GM12872 (cell line): ENCODE measurements around the gene TCF23.

ENCODE experiments used
- TF ChIP-seq, protein P1 (sequence below): IDR thresholded peaks from 3 replicates; pipeline ENCODE4 v1.5.1; 2011; ENCODE audit warnings: low read depth, mild to moderate bottlenecking, low read length, moderate library complexity; ENCODE audit not compliant: insufficient read depth

Gene TCF23

DNA sequence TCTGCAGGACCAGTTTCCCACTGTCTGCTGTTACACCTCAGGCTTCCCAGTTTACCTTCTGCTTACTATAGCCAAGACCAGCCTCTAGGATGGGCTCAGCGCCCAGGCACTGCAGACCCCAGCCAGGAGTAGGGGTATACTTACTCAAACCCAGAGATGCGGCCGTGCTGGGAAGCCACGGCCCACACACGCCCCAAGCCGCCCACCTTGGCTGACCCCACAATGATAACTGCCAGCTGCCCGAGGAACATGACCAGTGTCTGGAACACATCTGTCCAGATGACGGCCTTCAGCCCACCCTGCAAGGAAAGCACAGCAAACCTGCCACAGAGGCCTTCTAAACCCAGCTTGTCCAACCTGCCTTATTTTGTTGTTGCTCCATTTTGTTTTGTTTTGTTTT lies 56.4 kb downstream of the TCF23 start:
- TF ChIP-seq, protein P1, sequence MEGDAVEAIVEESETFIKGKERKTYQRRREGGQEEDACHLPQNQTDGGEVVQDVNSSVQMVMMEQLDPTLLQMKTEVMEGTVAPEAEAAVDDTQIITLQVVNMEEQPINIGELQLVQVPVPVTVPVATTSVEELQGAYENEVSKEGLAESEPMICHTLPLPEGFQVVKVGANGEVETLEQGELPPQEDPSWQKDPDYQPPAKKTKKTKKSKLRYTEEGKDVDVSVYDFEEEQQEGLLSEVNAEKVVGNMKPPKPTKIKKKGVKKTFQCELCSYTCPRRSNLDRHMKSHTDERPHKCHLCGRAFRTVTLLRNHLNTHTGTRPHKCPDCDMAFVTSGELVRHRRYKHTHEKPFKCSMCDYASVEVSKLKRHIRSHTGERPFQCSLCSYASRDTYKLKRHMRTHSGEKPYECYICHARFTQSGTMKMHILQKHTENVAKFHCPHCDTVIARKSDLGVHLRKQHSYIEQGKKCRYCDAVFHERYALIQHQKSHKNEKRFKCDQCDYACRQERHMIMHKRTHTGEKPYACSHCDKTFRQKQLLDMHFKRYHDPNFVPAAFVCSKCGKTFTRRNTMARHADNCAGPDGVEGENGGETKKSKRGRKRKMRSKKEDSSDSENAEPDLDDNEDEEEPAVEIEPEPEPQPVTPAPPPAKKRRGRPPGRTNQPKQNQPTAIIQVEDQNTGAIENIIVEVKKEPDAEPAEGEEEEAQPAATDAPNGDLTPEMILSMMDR: no peak

DNA sequence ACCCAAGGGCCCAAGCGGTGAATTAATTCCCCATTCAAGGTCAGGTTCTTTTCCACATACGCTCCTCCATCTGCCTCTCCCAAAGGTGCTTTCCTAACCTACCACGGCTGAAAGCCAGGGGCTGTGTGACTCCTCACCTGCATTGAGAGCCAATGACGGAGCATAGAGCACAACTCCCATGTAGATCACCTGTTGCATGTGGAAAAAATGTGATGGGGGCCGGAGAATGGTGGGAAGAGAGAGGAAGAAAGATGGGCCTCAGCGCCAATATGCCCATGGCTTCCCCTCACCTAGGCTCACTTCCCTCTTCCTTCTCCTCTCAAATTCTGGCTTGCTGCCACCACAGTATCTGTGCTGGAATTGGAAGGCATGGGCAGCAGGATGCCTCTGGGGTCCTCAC lies 57.5 kb downstream of the TCF23 start:
- TF ChIP-seq, protein P1: no peak
